ENCODE results near the gene CCDC34.
"Not testable (repeated sequence)": the region's sequence is repeated elsewhere in the genome, so short reads cannot be mapped to it uniquely, and the experiment has no call there.

CCDC34 gene

DNA sequence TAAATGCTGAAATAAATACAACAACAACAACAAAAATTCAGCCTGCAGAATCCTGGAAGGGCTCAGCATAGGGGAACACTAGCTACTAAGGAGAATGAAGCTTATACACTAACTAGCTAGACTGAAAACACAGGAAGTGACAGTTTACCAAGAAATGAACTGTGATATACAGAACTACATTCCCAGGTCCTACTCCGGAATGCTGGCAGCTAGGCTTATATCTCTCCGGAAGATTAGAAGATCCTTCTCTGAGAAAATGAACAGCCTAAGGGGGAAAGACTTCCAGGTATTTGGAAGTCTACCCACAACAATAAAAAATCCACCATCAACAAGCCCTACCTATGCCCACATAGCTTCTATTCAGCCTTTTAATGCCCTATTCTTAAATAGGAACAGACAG is 31.0 kb downstream of the CCDC34 start:
- H3K4me3 ChIP-seq (ENCODE audit: low read length) = no peak overlapping the region
- TF ChIP-seq ZNF274 (IDR thresholded peaks at IDR 0.05; ENCODE audit: low read depth, low read length) = no peak

DNA sequence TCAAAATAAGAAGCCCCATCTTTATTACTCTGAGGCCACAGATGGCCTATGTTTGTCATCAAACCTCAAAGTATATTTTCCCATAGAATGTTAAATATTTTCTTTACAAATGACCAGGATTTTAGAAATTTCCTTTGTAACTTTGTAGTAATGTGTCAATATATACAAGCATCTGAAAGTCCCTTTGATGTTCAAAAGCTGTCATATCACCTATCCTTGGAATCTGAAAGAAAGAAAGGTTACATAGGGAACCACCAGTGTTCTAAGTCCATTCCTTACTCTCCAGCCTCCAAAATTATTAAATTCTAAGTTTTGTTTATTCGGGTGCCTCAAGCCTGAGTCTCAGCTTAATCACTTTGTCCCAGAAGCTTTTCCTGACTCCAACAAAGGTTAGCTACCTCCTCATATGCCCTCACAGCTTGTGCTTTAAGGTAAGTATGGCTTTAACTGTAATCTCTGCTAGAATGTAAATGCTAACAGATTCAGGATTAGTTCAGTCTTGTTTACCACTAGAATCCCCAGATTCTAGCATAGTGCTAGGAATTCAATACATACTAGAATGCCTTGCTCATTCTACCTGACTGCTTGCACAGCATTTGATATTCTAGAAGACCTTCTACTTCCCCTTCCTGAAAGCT is 32.3 kb downstream of the CCDC34 start:
- H3K4me3 ChIP-seq (ENCODE audit: low read length) = no peak overlapping the region
- no peak for TF ChIP-seq ZNF274 (IDR thresholded peaks at IDR 0.05; ENCODE audit: low read depth, low read length)

DNA sequence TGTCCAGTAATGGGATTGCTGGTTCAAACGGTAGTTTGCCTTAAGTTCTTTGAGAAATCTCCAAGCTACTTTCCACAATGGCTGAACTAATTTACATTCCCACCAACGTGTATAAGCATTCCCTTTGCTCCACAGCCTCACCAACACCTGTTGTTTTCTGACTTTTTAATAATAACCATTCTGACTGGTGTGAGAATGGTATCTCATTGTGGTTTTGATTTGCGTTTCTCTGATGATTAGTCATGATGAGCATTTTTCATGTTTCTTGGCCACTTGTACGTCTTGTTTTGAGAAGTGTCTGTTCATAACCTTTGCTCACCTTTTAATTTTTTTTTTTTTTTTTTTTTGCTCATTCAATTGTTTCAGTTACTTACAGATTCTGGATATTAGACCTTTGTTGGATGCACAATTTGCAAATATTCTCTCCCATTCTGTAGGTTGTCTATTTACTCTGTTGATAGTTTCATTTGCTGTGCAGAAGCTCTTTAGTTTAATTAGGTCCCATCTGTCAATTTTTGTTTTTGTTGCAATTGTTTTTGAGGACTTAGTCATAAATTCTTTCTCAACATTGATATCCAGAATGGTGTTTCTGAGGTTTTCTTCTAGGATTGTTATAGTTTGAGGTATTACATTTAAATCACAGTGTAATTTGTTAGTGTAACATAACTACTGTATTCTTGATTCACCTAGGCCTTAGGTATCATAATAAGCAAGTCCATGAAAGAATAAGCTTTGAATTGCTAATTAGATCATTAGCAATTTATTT is 33.0 kb downstream of the CCDC34 start:
- no peak overlapping the region for H3K4me3 ChIP-seq (ENCODE audit: low read length)
- TF ChIP-seq ZNF274 (IDR thresholded peaks at IDR 0.05; ENCODE audit: low read depth, low read length) = no peak

- H3K4me3 ChIP-seq (ENCODE audit: low read length) = no peak overlapping the region
- no peak for TF ChIP-seq ZNF274 (IDR thresholded peaks at IDR 0.05; ENCODE audit: low read depth, low read length)
Observed at GRCh38 chr11:27328614-27329013, 34.4 kb downstream of the CCDC34 start.

DNA sequence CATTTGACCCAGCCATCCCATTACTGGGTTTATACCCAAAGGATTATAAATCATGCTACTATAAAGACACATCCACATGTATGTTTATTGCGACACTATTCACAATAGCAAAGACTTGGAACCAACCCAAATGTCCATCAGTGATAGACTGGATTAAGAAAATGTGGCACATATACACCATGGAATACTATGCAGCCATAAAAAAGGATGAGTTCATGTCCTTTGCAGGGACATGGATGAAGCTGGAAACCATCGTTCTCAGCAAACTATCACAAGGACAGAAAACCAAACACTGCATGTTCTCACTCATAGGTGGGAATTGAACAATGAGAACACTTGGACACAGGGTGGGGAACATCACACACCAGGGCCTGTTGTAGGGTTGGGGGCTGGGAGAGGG is 36.0 kb downstream of the CCDC34 start:
- not testable (repeated sequence) for H3K4me3 ChIP-seq (ENCODE audit: low read length)

GRCh38 chr11:27322196-27322595 is 40.8 kb downstream of the CCDC34 start:
- H3K4me3 ChIP-seq (ENCODE audit: low read length) = not testable (repeated sequence)

DNA sequence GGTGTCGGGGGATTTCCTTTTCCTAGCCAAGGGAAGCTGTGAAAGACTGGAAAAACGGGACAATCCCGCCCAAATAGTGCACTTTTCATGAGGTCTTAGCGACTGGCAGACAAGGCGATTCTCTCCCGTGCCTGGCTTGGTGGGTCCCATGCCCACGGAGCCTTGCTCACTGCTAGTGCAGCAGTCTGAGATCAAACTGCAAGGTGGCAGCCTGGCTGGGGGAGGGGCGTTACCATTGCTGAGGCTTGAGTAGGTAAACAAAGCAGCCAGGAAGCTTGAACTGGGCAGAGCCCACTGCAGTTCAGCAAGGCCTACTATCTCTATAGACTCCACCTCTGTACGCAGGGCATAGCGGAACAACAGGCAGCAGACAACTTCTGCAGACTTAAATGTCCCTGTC is 41.7 kb downstream of the CCDC34 start:
- not testable (repeated sequence) for H3K4me3 ChIP-seq (ENCODE audit: low read length)

DNA sequence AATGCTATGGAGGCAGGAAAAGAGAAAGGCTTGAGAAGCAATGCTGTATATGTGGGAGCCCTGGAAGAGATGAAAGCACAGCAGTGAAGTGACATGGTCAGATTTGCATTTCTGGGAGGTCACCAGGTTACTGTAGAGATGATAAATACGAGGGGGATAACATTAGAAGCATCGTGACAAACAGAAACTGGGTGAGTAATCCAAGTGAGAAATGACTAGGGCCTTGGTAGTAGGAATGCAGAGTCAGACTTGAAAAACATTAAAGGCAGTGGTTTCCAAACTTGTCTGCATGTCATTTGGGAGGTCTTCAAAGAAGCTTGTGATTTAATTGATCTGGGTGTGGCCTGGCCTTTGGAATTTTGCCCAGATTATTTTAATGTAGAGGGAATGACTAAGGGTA is 43.9 kb downstream of the CCDC34 start:
- TF ChIP-seq ZNF274 (IDR thresholded peaks at IDR 0.05; ENCODE audit: low read depth, low read length) = no peak
- no peak overlapping the region for H3K4me3 ChIP-seq (ENCODE audit: low read length)

DNA sequence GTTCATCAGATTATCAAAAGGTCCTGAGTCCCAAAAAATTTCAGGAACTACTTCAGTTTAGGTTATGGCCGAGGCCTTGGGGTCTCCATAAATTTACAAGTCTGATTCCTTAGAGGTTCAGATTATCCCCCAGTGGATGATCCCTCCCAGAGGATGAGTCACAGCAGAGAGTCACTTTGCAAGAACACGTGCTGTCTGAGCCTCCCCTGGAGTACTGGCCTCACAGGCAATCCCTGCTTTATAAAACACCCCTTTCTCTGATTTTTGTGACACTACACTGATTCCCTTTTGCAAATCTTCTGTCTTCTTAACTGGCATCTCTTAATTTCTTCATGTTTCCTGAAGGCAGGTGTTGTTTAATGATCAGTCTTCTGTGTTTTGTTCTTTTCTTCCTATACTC is 45.3 kb downstream of the CCDC34 start:
- H3K4me3 ChIP-seq (ENCODE audit: low read length) = no peak overlapping the region
- no peak for TF ChIP-seq ZNF274 (IDR thresholded peaks at IDR 0.05; ENCODE audit: low read depth, low read length)

DNA sequence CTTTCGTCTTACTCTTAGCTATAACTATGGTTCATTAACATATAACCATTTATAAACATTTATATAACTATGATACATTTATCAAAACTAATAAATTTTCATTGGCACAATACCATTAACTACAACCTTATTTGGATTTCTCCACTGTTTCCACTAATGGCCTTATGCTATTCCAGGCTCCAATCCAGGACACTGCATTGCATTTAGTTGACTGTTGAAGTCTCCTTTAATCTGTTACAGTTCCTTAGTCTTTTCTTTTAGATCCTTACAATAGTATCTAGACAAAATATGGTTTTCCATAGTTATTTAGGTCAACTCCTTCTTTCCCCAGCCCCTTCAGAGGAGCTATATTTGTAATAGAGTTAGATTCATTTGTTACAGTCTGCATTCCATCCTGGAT is 47.2 kb downstream of the CCDC34 start:
- no peak for TF ChIP-seq ZNF274 (IDR thresholded peaks at IDR 0.05; ENCODE audit: low read depth, low read length)
- no peak overlapping the region for H3K4me3 ChIP-seq (ENCODE audit: low read length)

DNA sequence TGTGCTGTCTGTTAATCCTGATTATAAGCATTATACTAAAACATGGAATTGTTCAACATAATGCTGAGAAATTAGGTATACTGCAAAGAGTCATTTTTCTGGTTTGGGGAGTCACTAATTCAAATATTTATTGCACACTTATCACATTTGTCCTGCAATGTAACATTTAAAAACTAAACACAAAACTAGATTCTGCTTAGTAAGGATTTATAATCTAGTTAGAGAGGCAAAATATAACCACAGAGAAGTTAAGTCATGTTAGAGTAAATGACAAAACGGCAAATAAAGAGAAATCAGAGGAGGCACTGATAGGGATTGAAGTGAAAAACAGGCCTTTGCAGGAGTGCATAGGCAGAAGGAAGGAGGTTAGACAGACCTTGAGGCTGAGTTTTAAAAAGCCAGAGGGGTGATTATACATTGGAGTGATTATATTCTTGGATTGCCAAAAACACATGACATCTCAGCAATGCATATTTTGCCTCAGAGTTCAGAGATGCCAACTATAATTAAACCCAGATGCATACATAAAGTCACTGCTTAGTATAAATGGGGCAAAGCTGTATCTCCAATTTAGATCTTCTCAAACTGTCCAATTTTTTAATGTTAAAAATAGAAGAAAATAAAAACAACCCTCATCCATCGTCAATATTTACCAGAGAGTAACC is 49.7 kb downstream of the CCDC34 start:
- no peak overlapping the region for H3K4me3 ChIP-seq (ENCODE audit: low read length)

DNA sequence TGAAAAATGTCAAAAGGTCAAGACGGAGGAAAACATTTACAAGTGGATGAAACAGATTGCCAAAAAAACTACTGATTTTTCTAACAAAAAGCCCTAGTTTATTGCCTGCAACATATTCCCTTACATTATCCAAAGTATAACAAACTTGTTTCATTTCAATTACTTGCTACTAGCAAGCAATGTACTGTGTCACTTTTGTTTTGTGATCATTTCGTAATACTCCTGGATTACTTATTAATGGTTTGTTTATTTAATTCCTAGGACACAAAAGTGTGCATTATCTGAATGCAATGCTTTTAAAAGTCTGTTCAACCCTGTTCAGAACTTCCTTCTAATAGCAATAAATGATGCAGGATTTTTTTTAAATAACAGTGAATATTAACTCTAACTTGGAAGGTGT is 50.9 kb downstream of the CCDC34 start:
- no peak overlapping the region for H3K4me3 ChIP-seq (ENCODE audit: low read length)
- no peak for TF ChIP-seq ZNF274 (IDR thresholded peaks at IDR 0.05; ENCODE audit: low read depth, low read length)

More for the DNA sequence above, 49.7 kb downstream of the CCDC34 start:
- TF ChIP-seq ZNF274 (IDR thresholded peaks at IDR 0.05; ENCODE audit: low read depth, low read length) = no peak

DNA sequence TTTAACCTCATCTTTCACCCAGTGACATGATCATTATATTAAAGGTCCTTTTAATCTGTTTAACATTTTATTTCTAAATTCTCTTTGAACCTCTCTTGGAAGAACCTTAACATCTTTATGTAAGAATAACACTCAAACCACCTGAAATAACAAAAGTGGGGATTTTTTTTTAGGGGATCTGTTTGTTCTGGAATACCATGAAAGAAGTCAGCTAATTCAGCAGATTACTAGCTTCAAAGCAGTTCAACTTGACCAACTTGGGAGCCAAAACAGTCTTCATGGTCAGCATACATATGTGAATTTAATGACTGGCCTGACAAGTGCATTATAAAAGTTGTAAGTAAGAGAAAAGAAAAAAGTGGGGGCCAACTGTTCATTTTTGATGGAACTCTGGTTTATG is 52.3 kb downstream of the CCDC34 start:
- no peak for TF ChIP-seq ZNF274 (IDR thresholded peaks at IDR 0.05; ENCODE audit: low read depth, low read length)

GRCh38 chr11:27310182-27310581 is 52.8 kb downstream of the CCDC34 start:
- TF ChIP-seq ZNF274 (IDR thresholded peaks at IDR 0.05; ENCODE audit: low read depth, low read length) = no peak
- no peak overlapping the region for H3K4me3 ChIP-seq (ENCODE audit: low read length)

More for the DNA sequence above, 52.3 kb downstream of the CCDC34 start:
- H3K4me3 ChIP-seq (ENCODE audit: low read length) = no peak overlapping the region

DNA sequence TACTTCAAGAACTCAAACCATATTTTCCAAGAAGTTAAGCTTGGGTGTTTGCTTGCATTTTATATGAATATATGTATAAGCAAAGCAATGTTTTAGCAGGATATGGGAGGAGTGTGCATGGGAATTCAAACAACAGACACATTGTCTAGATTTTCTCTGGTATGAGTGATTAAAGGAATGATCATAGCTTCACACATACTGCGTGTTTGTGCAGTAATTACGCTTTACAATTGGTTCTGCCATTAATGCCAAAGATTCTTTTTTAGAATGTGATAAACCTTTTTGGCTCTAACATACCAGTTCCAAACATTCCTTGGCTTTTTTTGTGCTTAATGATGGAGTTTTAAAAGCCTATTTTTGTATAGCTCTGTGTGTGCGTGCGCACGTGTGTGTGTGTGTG is 54.0 kb downstream of the CCDC34 start:
- H3K4me3 ChIP-seq (ENCODE audit: low read length) = no peak overlapping the region
- no peak for TF ChIP-seq ZNF274 (IDR thresholded peaks at IDR 0.05; ENCODE audit: low read depth, low read length)
